Loucy (cell line): ENCODE results near the gene BLTP2.
A peak's percentile ranks its signal among the peaks of the same experiment; 100 is the strongest.

Source experiments
- H2AFZ ChIP-seq: fragments of 200-600 bp; sonication (generic); 2 replicates; pipeline ENCODE4 v1.6.0; 2016; ENCODE audit warnings: antibody characterized with exemption, mild to moderate bottlenecking, low read length, moderate library complexity
- H3F3A ChIP-seq: fragments of 200-600 bp; 2 replicates; pipeline ENCODE4 v1.6.0; 2016; ENCODE audit warnings: antibody characterized with exemption, low read depth, mild to moderate bottlenecking
- H3K27me3 ChIP-seq: fragments of 200-600 bp; sonication (generic); 2 replicates; pipeline ENCODE4 v1.6.1; 2014; ENCODE audit warnings: low read length, mild to moderate bottlenecking; ENCODE audit not compliant: insufficient read depth, poor library complexity, severe bottlenecking
- H3K36me3 ChIP-seq: fragments of 200-600 bp; sonication (generic); 2 replicates; pipeline ENCODE4 v1.6.1; 2016; ENCODE audit warnings: low read length; ENCODE audit not compliant: insufficient read depth
- H3K4me1 ChIP-seq: fragments of 200-600 bp; sonication (generic); 2 replicates; pipeline ENCODE4 v1.5.1; 2014; ENCODE audit warnings: low read length, mild to moderate bottlenecking; ENCODE audit not compliant: insufficient read depth, poor library complexity, severe bottlenecking
- H3K4me2 ChIP-seq: fragments of 200-600 bp; sonication (generic); 2 replicates; pipeline ENCODE4 v1.6.0; 2014; ENCODE audit warnings: antibody characterized with exemption, low read length, low read depth, mild to moderate bottlenecking; ENCODE audit not compliant: poor library complexity, severe bottlenecking
- H3K4me3 ChIP-seq: fragments of 200-600 bp; sonication (generic); 2 replicates; pipeline ENCODE4 v1.5.1; 2014; ENCODE audit warnings: low read length, mild to moderate bottlenecking, mixed read lengths; ENCODE audit not compliant: poor library complexity, severe bottlenecking
- H3K79me2 ChIP-seq: fragments of 200-600 bp; sonication (generic); 2 replicates; pipeline ENCODE4 v1.6.1; 2014; ENCODE audit warnings: low read length; ENCODE audit not compliant: insufficient read depth
- H3K9ac ChIP-seq: fragments of 200-600 bp; sonication (generic); 2 replicates; pipeline ENCODE4 v1.6.0; 2014; ENCODE audit warnings: mild to moderate bottlenecking, low read depth, low read length, moderate library complexity; ENCODE audit not compliant: poor library complexity, severe bottlenecking
- H3K9me2 ChIP-seq: fragments of 200-600 bp; sonication (generic); replicated peaks from 2 replicates; pipeline ENCODE4 v1.6.1; 2016; ENCODE audit warnings: low read depth, low read length, mixed read lengths
- H3K9me3 ChIP-seq: fragments of 200-600 bp; sonication (generic); 2 replicates; pipeline ENCODE4 v1.6.1; 2014; ENCODE audit warnings: mild to moderate bottlenecking, antibody characterized with exemption, low read length, low read depth; ENCODE audit not compliant: insufficient read depth
- H4K20me1 ChIP-seq: fragments of 200-600 bp; sonication (generic); 2 replicates; pipeline ENCODE4 v1.6.0; 2014; ENCODE audit warnings: antibody characterized with exemption, low read length, mild to moderate bottlenecking; ENCODE audit not compliant: insufficient read depth, poor library complexity, severe bottlenecking
- EZH2phosphoT487 ChIP-seq: fragments of 200-600 bp; IDR thresholded peaks from 2 replicates; pipeline ENCODE4 v1.6.1; 2018; ENCODE audit warnings: antibody characterized with exemption, mild to moderate bottlenecking, moderate library complexity, borderline replicate concordance
- TF ChIP-seq, protein P1 (sequence below): fragments of 200-600 bp; sonication (generic); conservative IDR thresholded peaks from 2 replicates; pipeline ENCODE4 v1.5.1; 2014; ENCODE audit warnings: mild to moderate bottlenecking, antibody characterized with exemption, low read length

BLTP2 gene

DNA sequence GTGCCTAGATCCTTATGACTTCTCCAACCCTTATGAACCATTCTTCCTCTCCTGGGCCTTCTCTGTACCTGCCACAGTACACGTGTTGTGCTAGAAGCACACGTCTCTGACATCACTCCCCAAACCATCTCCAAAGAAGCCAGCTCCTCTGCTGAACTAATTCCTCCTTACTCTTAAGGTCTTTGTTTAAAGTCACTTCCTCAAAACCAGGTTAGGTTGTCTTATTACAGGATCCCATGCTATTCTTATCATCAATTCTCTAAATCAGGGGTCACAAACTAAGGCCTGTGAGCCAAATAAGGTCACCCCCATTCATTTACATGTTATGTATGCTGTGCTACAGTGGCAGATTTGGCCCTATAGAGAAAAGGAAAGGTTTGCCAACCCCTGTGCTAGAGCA lies 21.0 kb upstream of the BLTP2 start:
- Histone ChIP-seq H3K79me2 (peaks cover 80% of the 10 kb centered on the region), H3K4me3 (peak overlapping the region; percentile 12)
- TF ChIP-seq EZH2phosphoT487, result no peak
- TF ChIP-seq, protein P1, sequence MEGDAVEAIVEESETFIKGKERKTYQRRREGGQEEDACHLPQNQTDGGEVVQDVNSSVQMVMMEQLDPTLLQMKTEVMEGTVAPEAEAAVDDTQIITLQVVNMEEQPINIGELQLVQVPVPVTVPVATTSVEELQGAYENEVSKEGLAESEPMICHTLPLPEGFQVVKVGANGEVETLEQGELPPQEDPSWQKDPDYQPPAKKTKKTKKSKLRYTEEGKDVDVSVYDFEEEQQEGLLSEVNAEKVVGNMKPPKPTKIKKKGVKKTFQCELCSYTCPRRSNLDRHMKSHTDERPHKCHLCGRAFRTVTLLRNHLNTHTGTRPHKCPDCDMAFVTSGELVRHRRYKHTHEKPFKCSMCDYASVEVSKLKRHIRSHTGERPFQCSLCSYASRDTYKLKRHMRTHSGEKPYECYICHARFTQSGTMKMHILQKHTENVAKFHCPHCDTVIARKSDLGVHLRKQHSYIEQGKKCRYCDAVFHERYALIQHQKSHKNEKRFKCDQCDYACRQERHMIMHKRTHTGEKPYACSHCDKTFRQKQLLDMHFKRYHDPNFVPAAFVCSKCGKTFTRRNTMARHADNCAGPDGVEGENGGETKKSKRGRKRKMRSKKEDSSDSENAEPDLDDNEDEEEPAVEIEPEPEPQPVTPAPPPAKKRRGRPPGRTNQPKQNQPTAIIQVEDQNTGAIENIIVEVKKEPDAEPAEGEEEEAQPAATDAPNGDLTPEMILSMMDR, result no peak

DNA sequence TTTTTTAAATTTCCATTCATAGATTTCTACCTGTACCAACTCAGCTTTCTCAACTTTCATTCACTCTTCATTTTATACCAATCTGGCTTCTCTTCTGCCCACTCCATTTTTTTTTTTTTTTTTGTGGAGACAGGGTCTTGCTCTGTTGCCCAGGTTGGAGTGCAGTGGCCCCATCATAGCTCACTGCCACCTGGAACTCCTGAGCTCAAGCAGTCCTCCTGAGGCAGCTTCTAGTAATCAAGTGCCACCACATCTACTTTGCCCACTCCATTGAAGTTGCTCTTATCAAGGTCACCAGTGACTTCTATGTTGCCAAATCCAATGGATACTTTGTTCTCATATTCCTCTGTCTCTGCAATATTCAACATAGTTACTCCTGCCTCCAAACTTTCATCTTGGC lies 18.8 kb upstream of the BLTP2 start:
- H3K27me3 ChIP-seq, result no peaks in the 10 kb centered on the region
- H3K4me1 ChIP-seq, result peaks cover 50% of the 10 kb centered on the region
- peaks cover 63% of the 10 kb centered on the region for H4K20me1 ChIP-seq
- no peaks in the 10 kb centered on the region for H3K9me2 ChIP-seq
- no peak for TF ChIP-seq EZH2phosphoT487
- TF ChIP-seq, protein P1, result no peak
- peak overlapping the region; percentile 89 for H3K9ac ChIP-seq
- peaks cover 91% of the 10 kb centered on the region for H3K79me2 ChIP-seq
- peak overlapping the region; percentile 91 for H3K4me3 ChIP-seq
- no peaks in the 10 kb centered on the region for H3F3A ChIP-seq
- peak overlapping the region; percentile 97 for H3K4me2 ChIP-seq
- H2AFZ ChIP-seq, result no peak overlapping the region
- no peaks in the 10 kb centered on the region; the same call in 1 of the 2 replicates for H3K36me3 ChIP-seq
- no peaks in the 10 kb centered on the region for H3K9me3 ChIP-seq

More for the DNA sequence above, 21.0 kb upstream of the BLTP2 start:
- no peaks in the 10 kb centered on the region for H3F3A ChIP-seq
- H3K9me3 ChIP-seq, result no peaks in the 10 kb centered on the region
- H3K36me3 ChIP-seq, result peaks cover 4% of the 10 kb centered on the region; the same call in 1 of the 2 replicates
- peaks cover 41% of the 10 kb centered on the region for H3K4me1 ChIP-seq
- no peaks in the 10 kb centered on the region for H3K27me3 ChIP-seq
- H3K9ac ChIP-seq, result peak overlapping the region; percentile 29
- H3K9me2 ChIP-seq, result no peaks in the 10 kb centered on the region
- peak overlapping the region; percentile 97 for H3K4me2 ChIP-seq
- no peak overlapping the region for H2AFZ ChIP-seq
- peaks cover 59% of the 10 kb centered on the region for H4K20me1 ChIP-seq

DNA sequence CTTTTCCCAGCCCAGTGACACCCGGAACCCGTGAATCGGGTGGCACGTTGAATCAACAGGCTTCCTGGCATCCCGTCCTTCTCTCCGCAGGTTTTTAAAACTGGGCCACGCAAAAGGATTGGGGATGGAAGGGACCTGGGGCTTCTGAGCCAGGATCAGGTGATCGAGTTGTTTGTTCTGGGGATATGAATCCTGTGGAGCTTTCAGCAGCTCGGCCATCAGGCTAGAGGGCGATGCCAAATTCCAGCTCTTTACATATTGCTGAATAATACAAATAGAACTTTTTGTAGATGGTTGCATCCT lies 17.5 kb upstream of the BLTP2 start:
- H3K4me2 ChIP-seq, result peak overlapping the region; percentile 97
- H3K36me3 ChIP-seq, result no peaks in the 10 kb centered on the region; the same call in 1 of the 2 replicates
- H3K9me2 ChIP-seq, result no peaks in the 10 kb centered on the region
- H3K27me3 ChIP-seq, result no peaks in the 10 kb centered on the region
- peak overlapping the region; percentile 91 for H3K4me3 ChIP-seq
- peaks cover 82% of the 10 kb centered on the region for H3K79me2 ChIP-seq
- no peaks in the 10 kb centered on the region for H3K9me3 ChIP-seq
- H3F3A ChIP-seq, result no peaks in the 10 kb centered on the region
- H3K9ac ChIP-seq, result peak overlapping the region; percentile 89
- H3K4me1 ChIP-seq, result peaks cover 48% of the 10 kb centered on the region
- TF ChIP-seq, protein P1, result no peak
- no peak for TF ChIP-seq EZH2phosphoT487
- H4K20me1 ChIP-seq, result peaks cover 56% of the 10 kb centered on the region
- H2AFZ ChIP-seq, result peak overlapping the region; percentile 99
